ENCODE data around the gene CEMIP.

CEMIP gene

GRCh38 chr15:80775338-80775737 lies 3.8 kb upstream of the CEMIP start:
- H3K79me2 ChIP-seq (ENCODE audit: control insufficient read depth, insufficient read depth, low read length, unreplicated experiment) = no peaks in the 10 kb centered on the region
- H3K27ac ChIP-seq (ENCODE audit: low read depth, low read length) = no peak overlapping the region
- peaks cover 11% of the 10 kb centered on the region; the same call in 1 of the 2 replicates for H3K27me3 ChIP-seq (ENCODE audit: insufficient read depth, low read length)
- no peaks in the 10 kb centered on the region for H3K36me3 ChIP-seq (ENCODE audit: insufficient read depth, low read length)
- H3K4me1 ChIP-seq (ENCODE audit: control insufficient read depth, insufficient read depth, low read length, unreplicated experiment) = peaks cover 24% of the 10 kb centered on the region
- H3K4me3 ChIP-seq (ENCODE audit: low read depth, low read length) = no peak overlapping the region
- no peak overlapping the region for H2AFZ ChIP-seq (ENCODE audit: low read length, unreplicated experiment)

GRCh38 chr15:80776420-80777045 lies 2.6 kb upstream of the CEMIP start:
- H3K4me1 ChIP-seq (ENCODE audit: control insufficient read depth, insufficient read depth, low read length, unreplicated experiment) = peaks cover 26% of the 10 kb centered on the region
- peak overlapping the region; percentile 69 for H2AFZ ChIP-seq (ENCODE audit: low read length, unreplicated experiment)
- H3K4me3 ChIP-seq (ENCODE audit: low read depth, low read length) = no peak overlapping the region
- H3K79me2 ChIP-seq (ENCODE audit: control insufficient read depth, insufficient read depth, low read length, unreplicated experiment) = no peaks in the 10 kb centered on the region
- H3K27me3 ChIP-seq (ENCODE audit: insufficient read depth, low read length) = peaks cover 23% of the 10 kb centered on the region
- H3K27ac ChIP-seq (ENCODE audit: low read depth, low read length) = peak overlapping the region; percentile 71
- H3K36me3 ChIP-seq (ENCODE audit: insufficient read depth, low read length) = no peaks in the 10 kb centered on the region

GRCh38 chr15:80777137-80777536 lies 2.0 kb upstream of the CEMIP start:
- no peak overlapping the region for H3K4me3 ChIP-seq (ENCODE audit: low read depth, low read length)
- peak overlapping the region; percentile 73 for H3K27ac ChIP-seq (ENCODE audit: low read depth, low read length)
- H3K79me2 ChIP-seq (ENCODE audit: control insufficient read depth, insufficient read depth, low read length, unreplicated experiment) = no peaks in the 10 kb centered on the region
- peaks cover 26% of the 10 kb centered on the region for H3K4me1 ChIP-seq (ENCODE audit: control insufficient read depth, insufficient read depth, low read length, unreplicated experiment)
- H2AFZ ChIP-seq (ENCODE audit: low read length, unreplicated experiment) = no peak overlapping the region
- H3K27me3 ChIP-seq (ENCODE audit: insufficient read depth, low read length) = peaks cover 29% of the 10 kb centered on the region
- H3K36me3 ChIP-seq (ENCODE audit: insufficient read depth, low read length) = no peaks in the 10 kb centered on the region

GRCh38 chr15:80777826-80778620 lies 1.1 kb upstream of the CEMIP start:
- H3K4me1 ChIP-seq (ENCODE audit: control insufficient read depth, insufficient read depth, low read length, unreplicated experiment) = peaks cover 26% of the 10 kb centered on the region
- H3K79me2 ChIP-seq (ENCODE audit: control insufficient read depth, insufficient read depth, low read length, unreplicated experiment) = no peaks in the 10 kb centered on the region
- H3K27ac ChIP-seq (ENCODE audit: low read depth, low read length) = peak overlapping the region; percentile 73
- H3K36me3 ChIP-seq (ENCODE audit: insufficient read depth, low read length) = no peaks in the 10 kb centered on the region
- peaks cover 37% of the 10 kb centered on the region for H3K27me3 ChIP-seq (ENCODE audit: insufficient read depth, low read length)
- no peak overlapping the region for H3K4me3 ChIP-seq (ENCODE audit: low read depth, low read length)
- no peak overlapping the region for H2AFZ ChIP-seq (ENCODE audit: low read length, unreplicated experiment)

GRCh38 chr15:80778621-80778963 lies 578 bp upstream of the CEMIP start:
- no peak overlapping the region for H3K27ac ChIP-seq (ENCODE audit: low read depth, low read length)
- H3K4me3 ChIP-seq (ENCODE audit: low read depth, low read length) = peak overlapping the region; percentile 72
- H3K27me3 ChIP-seq (ENCODE audit: insufficient read depth, low read length) = peaks cover 42% of the 10 kb centered on the region
- H2AFZ ChIP-seq (ENCODE audit: low read length, unreplicated experiment) = no peak overlapping the region
- H3K36me3 ChIP-seq (ENCODE audit: insufficient read depth, low read length) = no peaks in the 10 kb centered on the region
- H3K4me1 ChIP-seq (ENCODE audit: control insufficient read depth, insufficient read depth, low read length, unreplicated experiment) = peaks cover 26% of the 10 kb centered on the region
- H3K79me2 ChIP-seq (ENCODE audit: control insufficient read depth, insufficient read depth, low read length, unreplicated experiment) = no peaks in the 10 kb centered on the region

GRCh38 chr15:80779658-80780415 lies 667 bp downstream of the CEMIP start:
- H3K79me2 ChIP-seq (ENCODE audit: control insufficient read depth, insufficient read depth, low read length, unreplicated experiment) = no peaks in the 10 kb centered on the region
- no peaks in the 10 kb centered on the region for H3K36me3 ChIP-seq (ENCODE audit: insufficient read depth, low read length)
- peaks cover 26% of the 10 kb centered on the region for H3K4me1 ChIP-seq (ENCODE audit: control insufficient read depth, insufficient read depth, low read length, unreplicated experiment)
- peaks cover 47% of the 10 kb centered on the region for H3K27me3 ChIP-seq (ENCODE audit: insufficient read depth, low read length)
- peak overlapping the region; percentile 72 for H3K4me3 ChIP-seq (ENCODE audit: low read depth, low read length)
- H3K27ac ChIP-seq (ENCODE audit: low read depth, low read length) = no peak overlapping the region
- peak overlapping the region; percentile 52 for H2AFZ ChIP-seq (ENCODE audit: low read length, unreplicated experiment)

- Histone ChIP-seq H2AFZ (ENCODE audit: low read length, unreplicated experiment) (no peak overlapping the region), H3K36me3 (ENCODE audit: insufficient read depth, low read length) (no peaks in the 10 kb centered on the region), H3K27me3 (ENCODE audit: insufficient read depth, low read length) (peaks cover 47% of the 10 kb centered on the region), H3K4me1 (ENCODE audit: control insufficient read depth, insufficient read depth, low read length, unreplicated experiment) (peaks cover 26% of the 10 kb centered on the region), H3K79me2 (ENCODE audit: control insufficient read depth, insufficient read depth, low read length, unreplicated experiment) (no peaks in the 10 kb centered on the region), H3K4me3 (ENCODE audit: low read depth, low read length) (peak overlapping the region; percentile 72), H3K27ac (ENCODE audit: low read depth, low read length) (no peak overlapping the region)
Observed at GRCh38 chr15:80780416-80781221, 1.4 kb downstream of the CEMIP start.

GRCh38 chr15:80783260-80783659 lies 4.1 kb downstream of the CEMIP start:
- Histone ChIP-seq H2AFZ (ENCODE audit: low read length, unreplicated experiment) (no peak overlapping the region), H3K79me2 (ENCODE audit: control insufficient read depth, insufficient read depth, low read length, unreplicated experiment) (no peaks in the 10 kb centered on the region), H3K4me3 (ENCODE audit: low read depth, low read length) (no peak overlapping the region), H3K27ac (ENCODE audit: low read depth, low read length) (no peak overlapping the region), H3K27me3 (ENCODE audit: insufficient read depth, low read length) (peaks cover 47% of the 10 kb centered on the region), H3K4me1 (ENCODE audit: control insufficient read depth, insufficient read depth, low read length, unreplicated experiment) (peaks cover 7% of the 10 kb centered on the region), H3K36me3 (ENCODE audit: insufficient read depth, low read length) (no peaks in the 10 kb centered on the region)

GRCh38 chr15:80785335-80785734 lies 6.2 kb downstream of the CEMIP start:
- H3K36me3 ChIP-seq (ENCODE audit: insufficient read depth, low read length) = no peaks in the 10 kb centered on the region
- H3K4me3 ChIP-seq (ENCODE audit: low read depth, low read length) = no peak overlapping the region
- H3K27ac ChIP-seq (ENCODE audit: low read depth, low read length) = no peak overlapping the region
- no peak overlapping the region for H2AFZ ChIP-seq (ENCODE audit: low read length, unreplicated experiment)
- peaks cover 36% of the 10 kb centered on the region for H3K27me3 ChIP-seq (ENCODE audit: insufficient read depth, low read length)
- no peaks in the 10 kb centered on the region for H3K79me2 ChIP-seq (ENCODE audit: control insufficient read depth, insufficient read depth, low read length, unreplicated experiment)
- peaks cover 2% of the 10 kb centered on the region for H3K4me1 ChIP-seq (ENCODE audit: control insufficient read depth, insufficient read depth, low read length, unreplicated experiment)

- no peaks in the 10 kb centered on the region for H3K4me1 ChIP-seq (ENCODE audit: control insufficient read depth, insufficient read depth, low read length, unreplicated experiment)
- H3K27ac ChIP-seq (ENCODE audit: low read depth, low read length) = no peak overlapping the region
- no peaks in the 10 kb centered on the region for H3K79me2 ChIP-seq (ENCODE audit: control insufficient read depth, insufficient read depth, low read length, unreplicated experiment)
- no peak overlapping the region for H3K4me3 ChIP-seq (ENCODE audit: low read depth, low read length)
- peaks cover 31% of the 10 kb centered on the region for H3K27me3 ChIP-seq (ENCODE audit: insufficient read depth, low read length)
- no peaks in the 10 kb centered on the region for H3K36me3 ChIP-seq (ENCODE audit: insufficient read depth, low read length)
- H2AFZ ChIP-seq (ENCODE audit: low read length, unreplicated experiment) = no peak overlapping the region
Observed at GRCh38 chr15:80785811-80786354, 6.7 kb downstream of the CEMIP start.
